A549 treated with dexamethasone at 1 μM for 4 hours (cell line): ENCODE data around the gene ZNF782. TPM values are rescaled to one million over a fixed set of nuclear protein-coding genes. Genes with fewer than 3 reads are reported as not detected.

Source experiments
- total RNA-seq: library from RNA; stranded (reverse); fragments of 200-300 nt; extraction: Qiagen RNA extraction; gene quantifications from 5 replicates; pipeline ENCODE4 v1.2.3, GENCODE V29; 2022

The ZNF782 gene
- total RNA-seq = 1.4 to 2.4 TPM (median 2.0 TPM) in 5 replicates

GRCh38 chr9:96853781-96854650 is at the start of gene ZNF782:
ZNF782 (minus strand) TSS chr9:96854514; CDS start chr9:96851961, 2,553 bp downstream.

Other genes starting within 250 kb of the ZNF782 start
- gene CDC14B, start 234.7 kb downstream of the ZNF782 start, total RNA-seq = 13.4 to 16.3 TPM (median 14.7 TPM) in 5 replicates
- gene PRXL2C, start 199.2 kb downstream of the ZNF782 start, total RNA-seq = 17.5 to 22.1 TPM (median 18.9 TPM) in 5 replicates
- gene ZNF510, start 76.4 kb downstream of the ZNF782 start, total RNA-seq = 4.2 to 6.9 TPM (median 5.1 TPM) in 5 replicates
- gene NUTM2G, start 74.3 kb upstream of the ZNF782 start, total RNA-seq = 0.05 TPM in 1 of 5 replicates, not detected in the others
- gene CTSV, start 184.6 kb upstream of the ZNF782 start, total RNA-seq = 11.4 to 16.3 TPM (median 13.3 TPM) in 5 replicates